IMR-90 (cell line): Measurements from ENCODE around the gene FAIM. TPM values are rescaled to one million over a fixed set of nuclear protein-coding genes. Genes with fewer than 3 reads are reported as not detected.

Experiments used
- ATAC-seq: fragments of 200-7000 bp; cut with Tn5 transposase; 2 replicates; pipeline ENCODE4 v1.9.1; 2020; ENCODE audit warnings: low read depth, mild to moderate bottlenecking, moderate library complexity
- BruUV-seq: library from RNA; stranded (reverse); fragments of 400-500 nt; replicated peaks from 2 replicates; lab custom pipeline; 2021; lab: Mats Ljungman, UMichigan
- CTCF ChIA-PET: fragments of 300-600 bp; formaldehyde crosslinking; extraction: SDS; loops from one replicate; lab custom pipeline; 2021; ENCODE audit warnings: antibody characterized with exemption; lab: Yijun Ruan, JAX
- POLR2A ChIA-PET: fragments of 300-600 bp; sonication (Branson Sonifier 250); formaldehyde crosslinking; loops from one replicate; lab custom pipeline; 2022; ENCODE audit warnings: antibody characterized with exemption; ENCODE audit not compliant: unreplicated experiment; lab: Charles Lee
- DNase-seq: peaks from one replicate; pipeline ENCODE4 v3.0.0; 2013
- H2AFZ ChIP-seq: replicated peaks from 2 replicates; pipeline ENCODE3; 2013; ENCODE audit warnings: low read length, mild to moderate bottlenecking; ENCODE audit not compliant: poor library complexity
- H2AK5ac ChIP-seq: 2 replicates; pipeline ENCODE4 v1.6.1; 2013; ENCODE audit warnings: low read depth, low read length, inconsistent platforms
- H2AK9ac ChIP-seq: replicated peaks from 2 replicates; pipeline ENCODE3; 2013; ENCODE audit warnings: mild to moderate bottlenecking, low read depth, low read length, moderate library complexity; ENCODE audit not compliant: poor library complexity
- H2BK120ac ChIP-seq: 2 replicates; pipeline ENCODE4 v1.6.1; 2013; ENCODE audit warnings: low read depth, low read length, inconsistent platforms
- H2BK15ac ChIP-seq: 3 replicates; pipeline ENCODE4 v1.6.1; 2013; ENCODE audit warnings: low read depth, low read length, inconsistent platforms
- H2BK20ac ChIP-seq: 2 replicates; pipeline ENCODE4 v1.6.1; 2013; ENCODE audit warnings: low read depth, mild to moderate bottlenecking, inconsistent platforms, low read length, moderate library complexity
- H2BK5ac ChIP-seq: 2 replicates; pipeline ENCODE4 v1.6.1; 2013; ENCODE audit warnings: mild to moderate bottlenecking, low read depth, low read length, inconsistent platforms; ENCODE audit not compliant: poor library complexity, severe bottlenecking
- H3K14ac ChIP-seq: replicated peaks from 2 replicates; pipeline ENCODE4 v1.6.1; 2013; ENCODE audit warnings: low read depth, low read length, inconsistent platforms
- H3K18ac ChIP-seq: 2 replicates; pipeline ENCODE4 v1.6.1; 2013; ENCODE audit warnings: low read depth, low read length, control low read depth
- H3K23ac ChIP-seq: 2 replicates; pipeline ENCODE4 v1.6.1; 2013; ENCODE audit warnings: low read depth, low read length, inconsistent platforms
- H3K27ac ChIP-seq: 2 replicates; pipeline ENCODE4 v1.5.1; 2013; ENCODE audit warnings: mild to moderate bottlenecking, control low read depth, low read length; ENCODE audit not compliant: insufficient read depth
- H3K27me3 ChIP-seq: 2 replicates; pipeline ENCODE4 v1.6.1; 2013; ENCODE audit warnings: low read length; ENCODE audit not compliant: control insufficient read depth, insufficient read depth
- H3K36me3 ChIP-seq: 2 replicates; pipeline ENCODE4 v1.6.1; 2013; ENCODE audit warnings: low read length, mixed read lengths; ENCODE audit not compliant: control insufficient read depth, insufficient read depth
- H3K4ac ChIP-seq: 2 replicates; pipeline ENCODE4 v1.6.1; 2013; ENCODE audit warnings: low read depth, low read length, inconsistent platforms
- H3K4me1 ChIP-seq: 2 replicates; pipeline ENCODE4 v1.6.1; 2013; ENCODE audit warnings: low read length, mixed read lengths; ENCODE audit not compliant: control insufficient read depth, insufficient read depth
- H3K4me2 ChIP-seq: 2 replicates; pipeline ENCODE4 v1.6.1; 2013; ENCODE audit warnings: low read depth, mild to moderate bottlenecking, control low read depth, low read length, moderate library complexity
- H3K4me3 ChIP-seq: 2 replicates; pipeline ENCODE4 v1.5.1; 2013; ENCODE audit warnings: low read depth, mild to moderate bottlenecking, control low read depth, low read length, moderate library complexity; ENCODE audit not compliant: insufficient read depth
- H3K56ac ChIP-seq: 2 replicates; pipeline ENCODE4 v1.6.1; 2013; ENCODE audit warnings: low read length, inconsistent platforms; ENCODE audit not compliant: insufficient read depth; ENCODE audit errors: extremely low read depth
- H3K79me1 ChIP-seq, 2 experiments: 2 replicates each; pipeline ENCODE4 v1.6.1; 2013; ENCODE audit warnings: low read length in 2 of 2, inconsistent platforms in 1 of 2, low read depth in 1 of 2
- H3K9ac ChIP-seq: 2 replicates; pipeline ENCODE4 v1.6.1; 2013; ENCODE audit warnings: low read depth, low read length, control low read depth
- H3K9me1 ChIP-seq: 2 replicates; pipeline ENCODE4 v1.6.1; 2013; ENCODE audit warnings: low read length, inconsistent platforms; ENCODE audit not compliant: insufficient read depth
- H3K9me3 ChIP-seq: 2 replicates; pipeline ENCODE4 v1.6.1; 2013; ENCODE audit warnings: low read length; ENCODE audit not compliant: control insufficient read depth, insufficient read depth
- H4K20me1 ChIP-seq: 2 replicates; pipeline ENCODE4 v1.6.1; 2013; ENCODE audit warnings: low read length, inconsistent platforms; ENCODE audit not compliant: insufficient read depth
- H4K5ac ChIP-seq: 2 replicates; pipeline ENCODE4 v1.6.1; 2013; ENCODE audit warnings: mild to moderate bottlenecking, low read depth, low read length, control low read depth
- H4K8ac ChIP-seq, 2 experiments: 2 replicates each; pipeline ENCODE4 v1.6.1; 2013; ENCODE audit warnings: low read depth in 2 of 2, low read length in 2 of 2, control low read depth in 1 of 2, inconsistent platforms in 1 of 2
- H4K91ac ChIP-seq: 2 replicates; pipeline ENCODE4 v1.6.1; 2013; ENCODE audit warnings: low read depth, low read length, inconsistent platforms; ENCODE audit not compliant: insufficient read depth
- BHLHE40 ChIP-seq: fragments of 150-350 bp; IDR thresholded peaks from 2 replicates; pipeline ENCODE4 v1.6.1; 2016; ENCODE audit warnings: mild to moderate bottlenecking, low read depth, low read length
- CEBPB ChIP-seq: IDR thresholded peaks from 2 replicates; pipeline ENCODE4 v1.6.1; 2012; ENCODE audit warnings: low read depth, low read length, improper control_type of control experiment
- CHD1 ChIP-seq: IDR thresholded peaks from 2 replicates; pipeline ENCODE4 v1.6.1; 2012; ENCODE audit warnings: low read depth, low read length, improper control_type of control experiment
- ELK1 ChIP-seq: fragments of 150-350 bp; IDR thresholded peaks from 2 replicates; pipeline ENCODE4 v1.6.1; 2016; ENCODE audit warnings: low read depth, mild to moderate bottlenecking, low read length, moderate library complexity, borderline replicate concordance
- FOS ChIP-seq: fragments of 150-350 bp; IDR thresholded peaks from 2 replicates; pipeline ENCODE4 v1.6.1; 2016; ENCODE audit warnings: low read depth, low read length
- MAFK ChIP-seq: IDR thresholded peaks from 2 replicates; pipeline ENCODE4 v1.6.1; 2012; ENCODE audit warnings: low read depth, low read length, improper control_type of control experiment
- MAZ ChIP-seq: IDR thresholded peaks from 2 replicates; pipeline ENCODE4 v1.6.1; 2012; ENCODE audit warnings: low read depth, mild to moderate bottlenecking, low read length, improper control_type of control experiment, moderate library complexity, borderline replicate concordance
- MXI1 ChIP-seq: IDR thresholded peaks from 2 replicates; pipeline ENCODE4 v1.6.1; 2012; ENCODE audit warnings: low read depth, mild to moderate bottlenecking, low read length, moderate library complexity, borderline replicate concordance
- NFE2L2 ChIP-seq: fragments of 150-350 bp; IDR thresholded peaks from 2 replicates; pipeline ENCODE4 v1.6.1; 2016; ENCODE audit warnings: low read depth, mild to moderate bottlenecking, low read length
- POLR2A ChIP-seq: IDR thresholded peaks from 2 replicates; pipeline ENCODE4 v1.6.1; 2012; ENCODE audit warnings: mild to moderate bottlenecking, low read depth, low read length
- RAD21 ChIP-seq: IDR thresholded peaks from 2 replicates; pipeline ENCODE4 v1.6.1; 2012; ENCODE audit warnings: low read length, improper control_type of control experiment
- RCOR1 ChIP-seq: IDR thresholded peaks from 2 replicates; pipeline ENCODE4 v1.6.1; 2012; ENCODE audit warnings: mild to moderate bottlenecking, low read length, improper control_type of control experiment; ENCODE audit not compliant: insufficient replicate concordance
- RFX5 ChIP-seq: IDR thresholded peaks from 2 replicates; pipeline ENCODE4 v1.8.0; 2012; ENCODE audit warnings: low read depth, mild to moderate bottlenecking, low read length, moderate library complexity
- SMC3 ChIP-seq: fragments of 150-350 bp; IDR thresholded peaks from 2 replicates; pipeline ENCODE4 v1.6.1; 2016; ENCODE audit warnings: low read depth, mild to moderate bottlenecking, antibody characterized with exemption, low read length, moderate library complexity
- USF2 ChIP-seq: fragments of 150-350 bp; IDR thresholded peaks from 2 replicates; pipeline ENCODE4 v1.6.1; 2017; ENCODE audit warnings: mild to moderate bottlenecking, antibody characterized with exemption, low read length, low read depth
- WGBS, 2 experiments: methylation state at CpG; one replicate each; pipeline versions ENCODE4 v1.1.5 to v1.1.7; 2013; ENCODE audit warnings: missing lambda C conversion rate in 2 of 2; ENCODE audit not compliant: insufficient read length in 1 of 2; ENCODE audit errors: extremely low coverage in 2 of 2; 5-methylcytosine and 5-hydroxymethylcytosine counted together
- dilution Hi-C: fragments of 300-500 bp; cut with HindIII; formaldehyde crosslinking; loops from one replicate; pipeline ENCODE4 v1.14.3; 2018; ENCODE audit warnings: low sequenced_read_pairs; ENCODE audit not compliant: unreplicated experiment
- in situ Hi-C: fragments of 300-500 bp; cut with MboI; formaldehyde crosslinking; loops from 3 replicates; pipeline ENCODE4 v1.14.3; 2019; ENCODE audit warnings: low sequenced_read_pairs, inconsistent platforms, mixed read lengths
- intact Hi-C: fragments of 100-400 bp; cut with micrococcal nuclease; formaldehyde crosslinking; loops from 2 replicates; pipeline ENCODE4 v1.10.0; 2022
- polyA plus RNA-seq, 3 experiments: library from polyadenylated mRNA; depleted of rRNA; stranded (reverse); fragments of >200 nt; gene quantifications; 2 replicates each; pipeline ENCODE4 v1.2.3, GENCODE V29; 2012; ENCODE audit warnings: low replicate concordance in 1 of 3
- total RNA-seq: library from RNA; depleted of rRNA; stranded (reverse); fragments of >200 nt; gene quantifications from 2 replicates; pipeline ENCODE4 v1.2.3, GENCODE V29; 2012
- TF ChIP-seq, protein P1 (sequence below): conservative IDR thresholded peaks from 2 replicates; pipeline ENCODE4 v1.5.1; 2012; ENCODE audit warnings: mild to moderate bottlenecking, low read depth, low read length, improper control_type of control experiment

Gene FAIM
- total and polyA plus RNA-seq, 2 of the 4 experiments (the other 2 are of a cell fraction): 2.5 to 3.4 TPM

DNA sequence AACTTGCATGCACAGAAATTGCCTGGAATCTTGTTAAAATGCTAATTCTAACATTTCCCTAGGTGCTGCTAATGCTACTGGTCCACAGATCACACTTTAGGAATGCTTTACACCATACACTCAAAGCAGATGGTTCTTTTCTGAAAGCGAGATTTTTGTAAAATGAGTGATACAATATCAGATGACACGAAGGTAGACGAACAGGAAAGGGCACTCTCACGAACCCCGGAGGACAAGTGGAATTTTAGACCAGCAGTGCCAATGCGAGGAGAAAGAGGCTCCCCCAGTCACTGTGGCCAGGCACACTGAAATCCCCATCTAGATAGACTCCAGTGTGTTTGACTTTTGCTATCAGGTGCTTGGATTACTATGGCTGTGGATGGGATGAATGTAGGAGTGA lies 21.0 kb downstream of the FAIM start:
- H4K91ac ChIP-seq: no peak overlapping the region
- no peak overlapping the region for H3K27ac ChIP-seq
- H3K56ac ChIP-seq: no peak overlapping the region
- H3K4me3 ChIP-seq: no peak overlapping the region
- H3K27me3 ChIP-seq: no peaks in the 10 kb centered on the region
- H2AK9ac ChIP-seq: no peak overlapping the region
- H3K36me3 ChIP-seq: 0 out of 2 replicates have a peak, but pooled peaks cover 2% of the 10 kb centered on the region
- TF ChIP-seq MXI1: no peak
- no peak for TF ChIP-seq RAD21
- no peak for TF ChIP-seq CHD1
- no peak for TF ChIP-seq POLR2A
- TF ChIP-seq FOS: no peak
- no peak for TF ChIP-seq CEBPB
- no peak for TF ChIP-seq BHLHE40
- no peak for TF ChIP-seq RFX5
- TF ChIP-seq MAFK: no peak
- TF ChIP-seq NFE2L2: no peak
- TF ChIP-seq SMC3: no peak
- TF ChIP-seq, protein P1, sequence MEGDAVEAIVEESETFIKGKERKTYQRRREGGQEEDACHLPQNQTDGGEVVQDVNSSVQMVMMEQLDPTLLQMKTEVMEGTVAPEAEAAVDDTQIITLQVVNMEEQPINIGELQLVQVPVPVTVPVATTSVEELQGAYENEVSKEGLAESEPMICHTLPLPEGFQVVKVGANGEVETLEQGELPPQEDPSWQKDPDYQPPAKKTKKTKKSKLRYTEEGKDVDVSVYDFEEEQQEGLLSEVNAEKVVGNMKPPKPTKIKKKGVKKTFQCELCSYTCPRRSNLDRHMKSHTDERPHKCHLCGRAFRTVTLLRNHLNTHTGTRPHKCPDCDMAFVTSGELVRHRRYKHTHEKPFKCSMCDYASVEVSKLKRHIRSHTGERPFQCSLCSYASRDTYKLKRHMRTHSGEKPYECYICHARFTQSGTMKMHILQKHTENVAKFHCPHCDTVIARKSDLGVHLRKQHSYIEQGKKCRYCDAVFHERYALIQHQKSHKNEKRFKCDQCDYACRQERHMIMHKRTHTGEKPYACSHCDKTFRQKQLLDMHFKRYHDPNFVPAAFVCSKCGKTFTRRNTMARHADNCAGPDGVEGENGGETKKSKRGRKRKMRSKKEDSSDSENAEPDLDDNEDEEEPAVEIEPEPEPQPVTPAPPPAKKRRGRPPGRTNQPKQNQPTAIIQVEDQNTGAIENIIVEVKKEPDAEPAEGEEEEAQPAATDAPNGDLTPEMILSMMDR: no peak
- TF ChIP-seq USF2: no peak
- TF ChIP-seq MAZ: no peak
- no peak for TF ChIP-seq RCOR1
- TF ChIP-seq ELK1: no peak
- no peaks in the 10 kb centered on the region for H3K9me3 ChIP-seq
- H4K8ac ChIP-seq: no peak overlapping the region
- no peak overlapping the region for H3K4ac ChIP-seq
- no peak overlapping the region for H3K23ac ChIP-seq
- no peak overlapping the region for H2BK20ac ChIP-seq
- no peak overlapping the region for H2BK120ac ChIP-seq
- no peaks in the 10 kb centered on the region for H4K20me1 ChIP-seq
- no peak overlapping the region for H2BK15ac ChIP-seq
- no CpG with 5 or more reads among the region's 6 CpGs for WGBS, 2 experiments
- no peak overlapping the region for H2AK5ac ChIP-seq
- no peaks in the 10 kb centered on the region for H3K79me1 ChIP-seq
- no peak overlapping the region for H3K9ac ChIP-seq
- H2BK5ac ChIP-seq: no peak overlapping the region
- H3K4me2 ChIP-seq: no peak overlapping the region
- no peak overlapping the region for H3K14ac ChIP-seq
- H4K5ac ChIP-seq: no peak overlapping the region
- BruUV-seq: no TSS peak
- DNase-seq: peak; percentile 6
- no peak overlapping the region for H3K18ac ChIP-seq
- POLR2A ChIA-PET: no interaction called here
- in situ Hi-C loops (no loop called here), dilution Hi-C loops (no loop called here), intact Hi-C loops (no loop called here)
- H2AFZ ChIP-seq: no peak overlapping the region
- H3K4me1 ChIP-seq: 0 out of 2 replicates have a peak, but pooled peaks cover 2% of the 10 kb centered on the region
- no peak for ATAC-seq
- no peaks in the 10 kb centered on the region; the same call in 1 of the 2 replicates for H3K9me1 ChIP-seq
- CTCF ChIA-PET: no interaction called here
